Epithelial cell of prostate (primary cell): ENCODE results near the gene SLC15A2.
A peak's percentile ranks its signal among the peaks of the same experiment; 100 is the strongest.

Source experiments
- DNase-seq: peaks from one replicate; pipeline ENCODE4 v3.0.0-alpha.2; 2011; ENCODE audit warnings: low read depth, low spot score
- H3K27ac ChIP-seq: fragments of 450-650 bp; 2 replicates; pipeline ENCODE4 v1.5.1; 2017; ENCODE audit warnings: mild to moderate bottlenecking

SLC15A2 gene

DNA sequence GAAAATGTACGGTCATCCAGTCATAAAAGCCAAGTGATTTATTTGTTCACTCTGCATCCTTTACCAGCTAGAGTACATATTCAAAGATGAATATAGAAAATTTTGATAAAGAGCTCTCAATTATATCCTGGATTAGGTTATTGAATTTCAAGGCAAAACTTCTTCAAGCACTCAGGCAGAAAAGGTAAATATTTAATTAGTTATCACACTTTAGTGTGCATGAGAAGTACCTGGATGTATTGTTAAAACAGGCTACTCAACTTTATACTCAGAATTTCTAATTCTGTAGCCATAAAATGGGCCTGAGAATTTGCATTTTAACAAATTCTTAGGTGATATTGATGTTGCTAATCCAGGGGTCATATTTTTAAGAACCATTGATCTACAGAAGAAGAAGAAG lies 82.5 kb downstream of the SLC15A2 start:
- no peak for DNase-seq
- no peak overlapping the region for H3K27ac ChIP-seq

DNA sequence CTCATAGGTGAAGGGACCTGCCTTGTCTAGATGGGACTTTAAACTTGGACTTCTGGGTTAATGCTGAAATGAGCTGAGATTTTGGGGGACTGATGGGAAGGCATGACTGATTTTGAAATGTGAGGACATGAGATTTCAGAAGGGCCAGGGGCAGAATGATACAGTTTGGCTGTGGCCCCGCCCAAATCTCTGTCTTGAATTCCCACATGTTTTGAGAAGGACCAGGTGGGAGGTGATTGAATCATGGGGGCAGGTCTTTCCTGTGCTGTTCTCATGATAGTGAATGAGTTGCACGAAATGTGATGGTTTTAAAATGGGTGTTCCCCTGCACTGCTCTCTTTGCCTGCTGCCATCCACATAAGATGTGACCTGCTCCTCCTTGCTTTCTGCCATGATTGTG lies 85.0 kb downstream of the SLC15A2 start:
- no peak for DNase-seq
- H3K27ac ChIP-seq: peak overlapping the region; percentile 36

DNA sequence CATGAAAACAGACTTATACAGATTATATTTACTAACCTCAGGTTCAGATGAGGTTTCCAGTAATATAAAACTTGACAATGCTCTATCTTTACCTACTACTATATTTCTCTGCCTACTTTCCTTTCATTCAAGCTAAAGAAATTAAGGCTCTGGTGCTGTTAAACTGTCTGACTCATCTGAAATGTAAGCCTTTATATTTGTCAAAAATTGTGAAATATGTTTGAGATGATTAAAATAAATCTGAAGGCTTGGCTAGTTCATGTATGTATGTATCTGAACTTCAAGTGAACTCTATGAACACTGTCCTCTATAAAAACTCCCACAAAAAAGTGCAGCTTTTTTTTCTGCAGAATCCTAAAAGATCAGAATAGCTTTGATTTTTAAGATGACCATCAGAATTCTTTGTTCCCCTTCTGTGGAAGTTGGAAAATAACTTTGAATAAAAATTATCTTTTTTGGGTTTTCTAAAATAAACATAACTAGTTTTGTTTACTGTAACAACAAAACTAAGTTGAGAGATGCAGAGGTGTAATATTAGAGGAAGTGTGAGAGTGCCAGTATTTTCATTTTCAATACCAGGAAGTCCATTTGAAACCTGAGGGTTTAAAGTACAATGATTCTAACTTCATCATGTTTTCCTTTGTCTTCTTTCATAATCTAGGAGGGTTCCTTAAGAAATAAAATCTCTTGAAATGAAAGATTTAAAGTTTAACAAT lies 85.7 kb downstream of the SLC15A2 start:
- H3K27ac ChIP-seq: peak overlapping the region; percentile 36
- no peak for DNase-seq

DNA sequence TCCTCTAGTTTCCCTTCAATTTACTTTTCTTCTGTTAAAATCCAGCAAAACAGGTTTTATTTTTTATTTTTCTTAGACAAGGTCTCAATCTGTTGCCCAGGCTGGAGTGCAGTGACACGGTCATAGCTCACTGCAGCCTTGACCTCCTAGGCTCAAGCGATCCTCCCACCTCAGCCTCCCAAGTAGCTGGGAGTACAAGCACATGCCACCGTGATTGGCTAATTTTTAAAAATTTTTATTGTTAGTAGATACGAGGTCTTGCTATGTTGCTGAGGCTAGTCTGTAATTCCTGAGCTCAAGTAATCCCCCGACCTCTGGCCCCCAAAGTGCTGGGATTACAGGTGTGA lies 86.2 kb downstream of the SLC15A2 start:
- DNase-seq: no peak

DNA sequence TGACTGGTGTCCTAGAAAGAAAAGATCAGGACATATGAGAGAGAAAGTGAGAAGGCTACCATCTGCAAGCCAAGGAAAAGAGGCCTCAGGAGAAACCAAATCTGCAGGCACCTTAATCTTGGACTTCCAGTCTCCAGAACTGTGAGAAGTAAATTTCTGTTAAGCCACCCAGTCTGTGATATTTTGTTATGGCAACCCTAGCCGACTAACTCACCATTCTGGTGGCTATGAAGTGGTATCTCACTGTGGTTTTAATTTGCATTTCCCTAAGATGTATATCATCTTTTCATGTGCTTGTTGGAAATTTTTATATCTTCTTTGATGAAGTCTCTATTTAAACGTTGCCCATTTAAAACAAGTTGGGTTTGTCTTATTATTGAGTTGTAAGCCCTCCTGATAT lies 87.3 kb downstream of the SLC15A2 start:
- no peak for DNase-seq
- H3K27ac ChIP-seq: no peak overlapping the region

More for the DNA sequence above, 86.2 kb downstream of the SLC15A2 start:
- H3K27ac ChIP-seq: peak overlapping the region; percentile 36

DNA sequence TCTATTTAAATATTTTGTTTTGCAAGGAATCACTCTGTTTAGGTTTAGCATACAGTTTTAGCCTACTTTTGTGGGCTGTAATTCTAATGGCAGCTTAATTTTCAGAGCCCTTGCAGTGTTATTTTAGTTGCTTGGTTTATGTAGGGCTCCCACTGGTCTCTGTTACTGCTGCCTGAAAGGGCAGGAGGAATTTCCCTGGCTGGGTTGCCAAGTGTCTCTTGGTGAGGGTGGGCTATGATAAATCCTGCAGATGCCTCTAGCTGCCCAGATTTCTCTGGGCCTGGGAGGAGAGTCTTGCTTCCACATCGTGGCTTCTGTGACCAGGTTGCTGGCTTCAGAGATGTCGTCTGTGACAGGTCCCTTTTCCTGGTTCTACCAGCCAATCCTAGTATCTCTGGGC lies 91.6 kb downstream of the SLC15A2 start:
- DNase-seq: no peak
- H3K27ac ChIP-seq: no peak overlapping the region

DNA sequence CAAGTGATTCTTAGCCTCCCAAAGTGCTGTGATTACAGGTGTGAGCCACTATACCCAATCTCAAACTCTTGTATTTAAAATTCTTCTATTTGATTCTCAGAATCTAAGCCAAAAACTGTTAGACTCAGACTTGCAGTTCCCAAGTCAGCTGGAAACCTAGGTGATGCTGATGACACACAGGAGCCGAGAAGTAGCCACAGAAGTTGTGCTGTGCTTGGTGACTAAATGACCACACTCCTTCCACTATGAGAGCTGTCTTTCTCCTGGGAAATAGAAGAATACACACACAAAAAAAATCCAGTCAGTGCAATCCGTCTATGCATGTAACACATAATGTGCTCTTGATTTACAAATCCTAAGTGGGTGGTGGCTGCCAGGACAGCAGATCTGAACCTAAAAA lies 93.9 kb downstream of the SLC15A2 start:
- no peak overlapping the region for H3K27ac ChIP-seq
- no peak for DNase-seq

DNA sequence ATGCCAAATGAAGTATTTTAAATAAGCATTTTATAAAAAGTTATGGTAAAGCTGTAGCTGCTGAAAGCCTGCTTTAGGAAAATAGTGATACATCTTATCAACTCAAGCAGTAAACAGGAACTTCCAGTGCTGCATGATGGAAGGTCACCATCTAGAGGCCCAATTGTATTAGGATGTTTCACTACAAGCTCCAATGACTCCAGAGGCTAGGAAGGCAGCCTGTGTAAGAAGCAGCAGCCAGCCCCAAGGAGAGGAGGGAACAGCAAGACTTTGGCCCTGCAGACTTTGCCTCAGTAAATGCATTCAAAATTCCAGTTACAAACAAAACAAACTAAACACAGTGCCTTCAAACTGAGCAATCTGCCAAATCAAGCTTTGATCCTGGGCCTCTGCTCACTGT lies 95.7 kb downstream of the SLC15A2 start:
- no peak overlapping the region for H3K27ac ChIP-seq
- DNase-seq: no peak

DNA sequence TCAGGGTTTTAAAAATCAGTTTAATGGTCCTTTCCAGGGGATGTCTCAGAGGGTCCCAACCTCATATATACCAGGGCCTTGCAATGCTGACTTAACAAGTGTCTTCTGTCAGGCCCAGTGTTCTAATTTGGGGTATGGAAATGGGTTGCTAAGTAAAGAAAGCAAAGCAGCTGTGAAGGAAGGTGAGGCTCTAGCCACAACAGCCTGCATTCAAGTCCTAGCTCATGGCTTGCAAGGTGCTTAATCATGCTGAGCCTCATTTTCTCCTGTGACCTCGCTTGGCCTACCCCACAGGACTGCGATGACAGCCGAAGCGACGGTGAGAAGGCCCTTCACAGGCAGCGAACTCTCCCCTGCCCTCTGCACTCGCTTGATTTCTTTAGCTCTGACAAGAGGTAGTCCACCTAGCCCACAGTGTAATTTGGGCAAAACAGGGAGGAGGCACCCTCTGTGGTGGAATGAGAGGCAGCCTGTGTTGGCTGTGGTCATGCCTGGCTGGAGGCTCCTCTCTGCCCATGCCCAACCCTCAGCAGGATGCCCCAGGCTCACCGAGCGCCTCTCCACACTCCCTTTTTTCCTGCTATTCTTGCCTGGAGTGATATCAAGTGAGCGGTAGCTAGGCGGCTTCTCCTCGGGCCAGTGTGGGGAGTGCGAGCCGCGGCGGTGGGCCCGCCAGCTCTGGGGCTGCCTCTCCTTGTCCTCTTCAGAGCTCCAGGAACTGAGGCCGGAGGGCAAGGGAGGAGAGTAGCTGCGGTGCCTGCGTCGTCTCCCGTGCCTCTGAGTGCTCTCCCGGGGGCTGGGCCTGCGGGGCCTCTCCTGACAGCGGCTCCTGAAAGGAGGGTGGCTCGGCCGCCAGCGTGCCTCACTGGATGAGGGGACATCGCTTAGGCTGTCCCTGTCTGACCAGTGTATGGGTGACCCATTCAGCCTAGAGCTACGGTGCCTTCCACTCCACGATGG lies 98.7 kb downstream of the SLC15A2 start:
- no peak for DNase-seq
- H3K27ac ChIP-seq: no peak overlapping the region
